SK-N-SH (cell line): ENCODE results near the gene SLC23A1.

Experiments
- CHD2 ChIP-seq: fragments of 150-350 bp; IDR thresholded peaks from 2 replicates; pipeline ENCODE4 v1.6.1; 2018; ENCODE audit warnings: low read length; ENCODE audit not compliant: partially characterized antibody
- RAD21 ChIP-seq: IDR thresholded peaks from 2 replicates; pipeline ENCODE4 v1.6.1; 2012; ENCODE audit warnings: mild to moderate bottlenecking, low read length
- YY1 ChIP-seq: IDR thresholded peaks from 2 replicates; pipeline ENCODE4 v1.4.0; 2012; ENCODE audit warnings: low read depth, mild to moderate bottlenecking
- TF ChIP-seq, protein P1 (sequence below): fragments of 200-600 bp; sonication (generic); IDR thresholded peaks from 2 replicates; pipeline ENCODE4 v1.6.1; 2017; ENCODE audit warnings: antibody characterized with exemption, mild to moderate bottlenecking, moderate library complexity

DNA sequence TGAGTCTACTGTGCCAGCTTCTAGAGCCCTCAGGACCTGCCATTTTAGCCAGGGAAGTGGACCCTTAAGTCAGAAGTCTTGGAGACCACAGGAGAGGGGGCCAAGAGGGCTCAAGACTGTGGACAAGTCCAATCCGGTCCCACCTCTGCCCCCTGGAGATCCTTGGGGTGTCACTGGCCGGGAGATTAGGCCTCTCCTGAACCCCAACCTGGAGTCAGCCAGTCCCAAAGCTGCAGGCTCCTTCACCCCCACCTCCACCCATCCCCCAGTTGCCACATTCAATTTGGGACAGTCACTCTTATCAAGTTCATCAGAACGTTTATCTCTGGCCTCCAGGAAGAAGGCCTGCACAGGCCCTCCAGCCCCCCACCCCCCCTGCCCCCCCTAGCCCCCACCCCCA is 290 bp downstream of the SLC23A1 start:
- TF ChIP-seq YY1 = no peak
- no peak for TF ChIP-seq CHD2
- no peak for TF ChIP-seq RAD21
- TF ChIP-seq, protein P1, sequence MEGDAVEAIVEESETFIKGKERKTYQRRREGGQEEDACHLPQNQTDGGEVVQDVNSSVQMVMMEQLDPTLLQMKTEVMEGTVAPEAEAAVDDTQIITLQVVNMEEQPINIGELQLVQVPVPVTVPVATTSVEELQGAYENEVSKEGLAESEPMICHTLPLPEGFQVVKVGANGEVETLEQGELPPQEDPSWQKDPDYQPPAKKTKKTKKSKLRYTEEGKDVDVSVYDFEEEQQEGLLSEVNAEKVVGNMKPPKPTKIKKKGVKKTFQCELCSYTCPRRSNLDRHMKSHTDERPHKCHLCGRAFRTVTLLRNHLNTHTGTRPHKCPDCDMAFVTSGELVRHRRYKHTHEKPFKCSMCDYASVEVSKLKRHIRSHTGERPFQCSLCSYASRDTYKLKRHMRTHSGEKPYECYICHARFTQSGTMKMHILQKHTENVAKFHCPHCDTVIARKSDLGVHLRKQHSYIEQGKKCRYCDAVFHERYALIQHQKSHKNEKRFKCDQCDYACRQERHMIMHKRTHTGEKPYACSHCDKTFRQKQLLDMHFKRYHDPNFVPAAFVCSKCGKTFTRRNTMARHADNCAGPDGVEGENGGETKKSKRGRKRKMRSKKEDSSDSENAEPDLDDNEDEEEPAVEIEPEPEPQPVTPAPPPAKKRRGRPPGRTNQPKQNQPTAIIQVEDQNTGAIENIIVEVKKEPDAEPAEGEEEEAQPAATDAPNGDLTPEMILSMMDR = no peak
